Cardiac fibroblast (primary cell): Measurements from ENCODE around the gene NLRP3.
A peak's percentile ranks its signal among the peaks of the same experiment; 100 is the strongest.

Experiments used
- DNase-seq, 2 donors: peaks; one replicate each; pipeline versions ENCODE4 v3.0.0 to v3.0.0-alpha.2; 2010; ENCODE audit warnings: low read depth in 2 of 2
- H3K4me3 ChIP-seq, 2 donors: replicated peaks in 1 of 2; 1 replicate in 1 of 2; 2 replicates in 1 of 2; pipeline ENCODE4 v1.5.1; 2011; ENCODE audit warnings: low read depth in 2 of 2, low read length in 2 of 2, mild to moderate bottlenecking in 2 of 2, moderate library complexity in 1 of 2
- TF ChIP-seq, protein P1 (sequence below): IDR thresholded peaks from one replicate; pipeline ENCODE4 v1.5.1; 2011; ENCODE audit warnings: low read depth, mild to moderate bottlenecking, low read length, inconsistent platforms

NLRP3 gene

GRCh38 chr1:247453997-247454396 lies 38.0 kb downstream of the NLRP3 start:
- TF ChIP-seq, protein P1, sequence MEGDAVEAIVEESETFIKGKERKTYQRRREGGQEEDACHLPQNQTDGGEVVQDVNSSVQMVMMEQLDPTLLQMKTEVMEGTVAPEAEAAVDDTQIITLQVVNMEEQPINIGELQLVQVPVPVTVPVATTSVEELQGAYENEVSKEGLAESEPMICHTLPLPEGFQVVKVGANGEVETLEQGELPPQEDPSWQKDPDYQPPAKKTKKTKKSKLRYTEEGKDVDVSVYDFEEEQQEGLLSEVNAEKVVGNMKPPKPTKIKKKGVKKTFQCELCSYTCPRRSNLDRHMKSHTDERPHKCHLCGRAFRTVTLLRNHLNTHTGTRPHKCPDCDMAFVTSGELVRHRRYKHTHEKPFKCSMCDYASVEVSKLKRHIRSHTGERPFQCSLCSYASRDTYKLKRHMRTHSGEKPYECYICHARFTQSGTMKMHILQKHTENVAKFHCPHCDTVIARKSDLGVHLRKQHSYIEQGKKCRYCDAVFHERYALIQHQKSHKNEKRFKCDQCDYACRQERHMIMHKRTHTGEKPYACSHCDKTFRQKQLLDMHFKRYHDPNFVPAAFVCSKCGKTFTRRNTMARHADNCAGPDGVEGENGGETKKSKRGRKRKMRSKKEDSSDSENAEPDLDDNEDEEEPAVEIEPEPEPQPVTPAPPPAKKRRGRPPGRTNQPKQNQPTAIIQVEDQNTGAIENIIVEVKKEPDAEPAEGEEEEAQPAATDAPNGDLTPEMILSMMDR = no peak
- H3K4me3 ChIP-seq = no peak overlapping the region
- no peak for DNase-seq

- H3K4me3 ChIP-seq = no peak overlapping the region
- TF ChIP-seq, protein P1 = no peak
- DNase-seq = no peak
Observed at GRCh38 chr1:247456021-247456420, 40.0 kb downstream of the NLRP3 start.

GRCh38 chr1:247456914-247457639 lies 41.1 kb downstream of the NLRP3 start:
- TF ChIP-seq, protein P1 = no peak
- H3K4me3 ChIP-seq = no peak overlapping the region
- DNase-seq = no peak

- TF ChIP-seq, protein P1 = no peak
- H3K4me3 ChIP-seq = no peak overlapping the region
- DNase-seq = peak in 1 of 2 donors; percentile 15
Observed at GRCh38 chr1:247459507-247459906, 43.5 kb downstream of the NLRP3 start.

- no peak overlapping the region for H3K4me3 ChIP-seq
- no peak for DNase-seq
- TF ChIP-seq, protein P1 = no peak
Observed at GRCh38 chr1:247465796-247466195, 49.8 kb downstream of the NLRP3 start.

DNA sequence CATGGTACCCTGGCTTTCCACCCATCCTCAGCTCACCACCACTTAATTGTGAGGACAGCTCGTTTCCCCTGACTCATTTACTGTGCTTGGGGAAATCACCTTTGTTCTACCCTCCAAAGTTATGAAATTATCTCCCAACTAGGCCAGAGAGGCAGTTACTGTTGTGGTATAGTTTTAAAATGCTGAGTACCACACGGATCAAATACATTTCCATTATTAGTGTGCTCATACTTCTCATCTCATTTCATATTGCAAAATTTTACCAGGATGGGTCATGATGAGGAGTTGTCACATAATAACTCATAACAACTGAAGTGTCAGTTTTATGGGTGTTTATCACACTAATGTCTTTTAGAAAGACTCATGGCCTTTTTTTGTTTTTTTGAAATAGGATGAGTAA lies 51.2 kb downstream of the NLRP3 start:
- DNase-seq = no peak
- TF ChIP-seq, protein P1 = no peak
- H3K4me3 ChIP-seq = no peak overlapping the region
